ENCODE results near the gene SLC16A3. TPM values are rescaled to one million over a fixed set of nuclear protein-coding genes. Genes with fewer than 3 reads are reported as not detected.

Gene SLC16A3
- total RNA-seq, 1 donor from 2014 or later = 8.5 TPM

- intact Hi-C loops (cut with micrococcal nuclease) = no loop called here
- Histone ChIP-seq H3K36me3 (no peaks in the 10 kb centered on the region), H3K27me3 (ENCODE audit: low read depth) (peaks cover 13% of the 10 kb centered on the region), H3K4me1 (peaks cover 76% of the 10 kb centered on the region), H3K9me3 (replicated peaks) (no peaks in the 10 kb centered on the region), H3K4me3 (peak overlapping the region; percentile 73), H3K27ac (replicated peaks) (peak overlapping the region; percentile 98)
- TF ChIP-seq CTCF (IDR thresholded peaks at IDR 0.05; ENCODE audit: borderline replicate concordance) = no peak
- peak; percentile 60 for DNase-seq
These were observed 482 bp upstream of the SLC16A3 start for GRCh38 chr17:82228278-82228841.

GRCh38 chr17:82229698-82230608, 1.1 kb downstream of the SLC16A3 start:
- DNase-seq = no peak

GRCh38 chr17:82230609-82231311, 1.9 kb downstream of the SLC16A3 start:
- Histone ChIP-seq H3K4me3 (peak overlapping the region; percentile 73), H3K36me3 (no peaks in the 10 kb centered on the region), H3K27me3 (ENCODE audit: low read depth) (peaks cover 13% of the 10 kb centered on the region), H3K27ac (replicated peaks) (peak overlapping the region; percentile 98), H3K4me1 (peaks cover 75% of the 10 kb centered on the region), H3K9me3 (replicated peaks) (no peaks in the 10 kb centered on the region)
- intact Hi-C loops (cut with micrococcal nuclease) = loop anchor here (10.0 kb wide), 1 partner anchor 94 kb away; no protein-coding TSS in a partner anchor
- TF ChIP-seq CTCF (IDR thresholded peaks at IDR 0.05; ENCODE audit: borderline replicate concordance) = peak; percentile 80
- DNase-seq = peak; percentile 92

More at GRCh38 chr17:82229698-82230608, 1.1 kb downstream of the SLC16A3 start:
- Histone ChIP-seq H3K27me3 (ENCODE audit: low read depth) (peaks cover 13% of the 10 kb centered on the region), H3K27ac (replicated peaks) (peak overlapping the region; percentile 98), H3K4me1 (peaks cover 77% of the 10 kb centered on the region), H3K36me3 (no peaks in the 10 kb centered on the region), H3K4me3 (peak overlapping the region; percentile 73), H3K9me3 (replicated peaks) (no peaks in the 10 kb centered on the region)
- TF ChIP-seq CTCF (IDR thresholded peaks at IDR 0.05; ENCODE audit: borderline replicate concordance) = no peak
- intact Hi-C loops (cut with micrococcal nuclease) = loop anchor here (10.0 kb wide), 1 partner anchor 95 kb away; no protein-coding TSS in a partner anchor

GRCh38 chr17:82231312-82231561, 2.4 kb downstream of the SLC16A3 start:
- peaks cover 75% of the 10 kb centered on the region for H3K4me1 ChIP-seq
- H3K27ac ChIP-seq (replicated peaks) = peak overlapping the region; percentile 98
- peak overlapping the region; percentile 73 for H3K4me3 ChIP-seq
- H3K36me3 ChIP-seq = no peaks in the 10 kb centered on the region
- intact Hi-C loops (cut with micrococcal nuclease) = loop anchor here (10.0 kb wide), 1 partner anchor 94 kb away; no protein-coding TSS in a partner anchor
- no peak for DNase-seq
- H3K9me3 ChIP-seq (replicated peaks) = no peaks in the 10 kb centered on the region
- no peak for TF ChIP-seq CTCF (IDR thresholded peaks at IDR 0.05; ENCODE audit: borderline replicate concordance)
- H3K27me3 ChIP-seq (ENCODE audit: low read depth) = peaks cover 13% of the 10 kb centered on the region

- H3K4me3 ChIP-seq = peak overlapping the region; percentile 73
- H3K27ac ChIP-seq (replicated peaks) = peak overlapping the region; percentile 98
- TF ChIP-seq CTCF (IDR thresholded peaks at IDR 0.05; ENCODE audit: borderline replicate concordance) = no peak
- peak; percentile 86 for DNase-seq
- no peaks in the 10 kb centered on the region for H3K36me3 ChIP-seq
- H3K4me1 ChIP-seq = peaks cover 75% of the 10 kb centered on the region
- H3K27me3 ChIP-seq (ENCODE audit: low read depth) = peaks cover 13% of the 10 kb centered on the region
- no peaks in the 10 kb centered on the region for H3K9me3 ChIP-seq (replicated peaks)
- intact Hi-C loops (cut with micrococcal nuclease) = loop anchor here (10.0 kb wide), 1 partner anchor 93 kb away; no protein-coding TSS in a partner anchor
These were observed 2.9 kb downstream of the SLC16A3 start for GRCh38 chr17:82231562-82232321.
